ENCODE data around the gene NAA50.

Gene NAA50

DNA sequence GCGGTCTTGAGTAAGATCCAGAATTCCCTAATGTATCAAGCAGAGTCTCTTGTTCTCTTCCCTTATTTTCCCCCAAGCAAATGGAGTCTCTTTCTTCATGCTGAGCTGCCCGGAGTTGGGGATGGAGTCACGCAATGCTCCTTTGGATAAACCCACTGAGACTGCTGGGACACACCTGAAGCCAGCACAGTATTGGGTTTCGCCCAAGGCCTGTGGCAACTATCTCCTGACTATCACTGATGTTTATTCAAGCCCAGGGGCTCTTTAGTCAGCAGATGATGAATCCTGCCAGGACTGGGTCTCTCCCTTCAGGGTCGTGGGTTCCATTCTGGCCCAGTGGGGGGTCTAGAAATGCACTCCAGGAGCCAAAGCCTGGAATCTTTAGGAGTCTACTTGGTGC, 60.9 kb downstream of the NAA50 start:
- DNase-seq (ENCODE audit: low spot score), result no peak

DNA sequence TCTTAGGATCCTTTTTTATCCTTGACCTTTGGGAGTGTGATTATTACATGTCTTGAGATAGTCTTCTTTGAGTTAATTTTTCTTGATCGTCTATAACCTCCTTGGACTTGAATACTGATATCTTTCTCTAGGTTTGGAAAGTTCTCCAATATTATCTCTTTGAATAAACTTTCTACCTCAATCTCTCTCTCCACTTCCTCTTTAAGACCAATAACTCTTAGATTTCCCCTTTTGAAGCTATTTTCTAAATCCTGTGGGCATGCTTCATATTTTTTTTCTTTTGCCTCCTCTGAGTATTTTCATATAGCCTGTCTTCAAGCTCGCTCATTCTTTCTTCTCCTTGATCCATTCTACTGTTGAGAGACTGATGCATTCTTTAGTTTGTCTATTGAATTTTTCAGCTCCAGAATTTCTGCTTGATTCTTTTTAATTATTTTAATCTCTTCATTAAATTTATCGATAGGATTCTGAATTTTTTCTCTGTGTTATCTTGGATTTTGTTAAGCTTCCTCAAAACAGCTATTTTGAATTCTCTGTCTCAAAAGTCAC, 61.7 kb downstream of the NAA50 start:
- DNase-seq (ENCODE audit: low spot score), result no peak

DNA sequence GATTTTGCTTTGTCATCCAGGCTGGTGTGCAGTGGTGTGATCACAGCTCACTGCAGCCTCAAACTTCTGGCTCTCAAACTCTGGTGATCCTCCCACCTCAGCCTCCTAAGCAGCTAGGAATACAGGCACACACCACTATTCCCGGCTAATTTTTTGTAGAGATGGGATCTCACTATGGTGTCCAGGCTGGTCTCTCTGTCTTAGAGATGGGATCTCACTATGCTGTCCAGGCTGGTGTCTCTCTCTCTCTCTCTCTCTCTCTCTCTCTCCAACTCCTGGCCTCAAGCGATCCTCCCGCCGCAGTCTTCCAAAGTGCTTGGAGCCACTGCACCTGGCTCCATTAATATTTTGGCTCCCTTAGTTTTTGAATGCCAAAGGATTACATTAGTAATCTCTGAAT, 67.3 kb downstream of the NAA50 start:
- no peak for DNase-seq (ENCODE audit: low spot score)

DNA sequence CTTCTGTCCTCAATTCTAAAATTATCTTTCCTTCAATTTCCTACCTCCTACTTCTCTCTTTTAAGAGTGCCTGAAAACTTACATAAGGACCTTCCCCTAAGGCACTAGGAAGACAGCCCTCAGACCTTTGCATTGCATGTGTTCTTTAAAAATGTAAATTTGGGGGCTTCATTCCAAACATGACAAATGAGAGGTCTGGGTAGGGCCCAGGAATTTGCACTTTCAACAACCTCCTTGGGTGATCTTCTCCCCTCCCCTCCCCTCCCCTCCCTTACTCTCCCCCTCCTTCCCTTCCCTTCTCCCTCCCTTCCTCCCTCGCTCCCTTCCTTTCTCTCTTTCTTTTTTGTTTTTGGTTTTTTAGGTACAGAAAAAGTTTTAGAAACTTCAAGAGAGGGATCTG, 68.3 kb downstream of the NAA50 start:
- no peak for DNase-seq (ENCODE audit: low spot score)

DNA sequence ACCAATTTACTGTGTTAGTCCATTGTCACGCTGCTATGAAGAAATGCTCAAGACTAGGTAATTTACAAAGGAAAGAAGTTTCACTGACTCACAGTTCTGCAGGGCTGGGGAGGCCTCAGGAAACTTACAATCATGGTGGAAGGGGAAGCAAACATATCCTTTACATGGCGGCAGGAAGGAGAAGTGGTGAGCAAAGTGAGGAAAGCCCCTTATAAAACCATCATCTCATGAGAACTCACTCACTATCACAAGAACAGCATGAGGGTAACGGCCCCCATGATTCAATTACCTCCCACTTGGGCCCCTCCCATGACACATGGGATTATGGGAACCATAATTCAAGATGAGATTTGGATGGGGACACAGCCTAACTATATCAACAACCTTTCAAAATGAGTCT, 69.8 kb downstream of the NAA50 start:
- no peak for DNase-seq (ENCODE audit: low spot score)

DNA sequence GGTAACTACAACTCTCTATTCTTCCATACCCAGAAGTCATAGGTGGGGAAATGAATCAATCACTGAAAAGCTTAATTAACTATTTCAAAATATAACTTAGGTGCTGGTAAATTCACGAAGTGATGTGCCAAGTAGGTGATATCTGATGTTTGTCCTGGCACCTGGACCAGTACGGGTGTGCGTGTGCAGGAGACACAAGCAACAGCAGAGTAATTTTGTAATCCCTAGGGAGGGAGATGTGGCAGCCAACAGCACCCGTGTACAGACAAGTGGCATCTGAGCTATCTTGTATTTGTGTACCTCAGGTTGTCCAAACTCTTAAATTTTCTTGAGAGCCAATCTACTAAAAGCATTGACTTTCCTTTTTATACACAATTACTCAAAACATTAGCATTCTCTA, 72.5 kb downstream of the NAA50 start:
- no peak for DNase-seq (ENCODE audit: low spot score)

DNA sequence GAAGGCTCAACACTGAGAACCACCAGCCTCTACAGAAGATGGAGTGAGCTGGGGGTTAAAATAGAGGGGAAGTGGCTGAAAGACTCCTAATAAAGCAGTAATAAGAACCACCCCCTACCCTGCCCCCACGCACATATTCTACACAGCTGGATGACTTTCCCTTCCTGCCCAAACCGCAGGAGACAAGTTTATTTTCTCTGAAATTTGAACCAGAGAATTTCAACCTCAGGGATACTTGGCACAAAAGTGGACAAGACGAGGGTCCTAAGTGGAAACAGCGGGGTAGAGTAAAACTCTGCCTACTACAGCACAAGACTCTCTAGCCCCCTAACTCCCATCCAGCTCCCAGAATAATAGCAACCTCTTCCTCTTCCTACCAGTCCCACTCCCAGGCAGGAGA, 78.0 kb downstream of the NAA50 start:
- no peak for DNase-seq (ENCODE audit: low spot score)
